HuH-7 (cell line): ENCODE data around the gene PGLYRP1.
A peak's percentile ranks its signal among the peaks of the same experiment; 100 is the strongest.

Experiments
- DNase-seq: peaks from one replicate; pipeline ENCODE4 v3.0.0; 2011; ENCODE audit warnings: low spot score

PGLYRP1 gene

GRCh38 chr19:46000491-46001246 lies 22.2 kb downstream of the PGLYRP1 start:
- no peak for DNase-seq

DNA sequence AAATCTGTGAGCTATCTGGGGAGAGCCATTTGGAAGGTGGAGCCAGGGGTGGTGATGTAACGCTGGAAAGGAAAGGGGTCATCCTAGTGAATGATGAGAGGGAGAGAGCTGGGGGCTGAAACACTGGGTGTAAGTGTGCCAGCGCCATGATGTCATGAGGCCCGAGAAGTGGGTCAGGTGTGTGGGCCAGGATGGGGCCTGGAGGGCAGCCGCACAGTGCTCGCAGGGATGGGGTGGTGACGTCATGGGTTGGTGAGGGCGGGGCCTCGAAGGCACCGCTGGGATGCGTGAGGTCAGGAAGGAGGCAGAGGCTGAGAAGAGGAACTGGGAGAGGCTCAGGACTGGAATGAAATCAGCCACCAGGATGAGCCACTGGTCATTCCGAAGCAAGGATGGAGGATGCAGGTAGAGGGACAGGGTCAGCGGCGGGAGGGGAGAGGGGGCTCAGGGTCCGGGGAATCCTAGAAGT lies 23.2 kb downstream of the PGLYRP1 start:
- no peak for DNase-seq

DNA sequence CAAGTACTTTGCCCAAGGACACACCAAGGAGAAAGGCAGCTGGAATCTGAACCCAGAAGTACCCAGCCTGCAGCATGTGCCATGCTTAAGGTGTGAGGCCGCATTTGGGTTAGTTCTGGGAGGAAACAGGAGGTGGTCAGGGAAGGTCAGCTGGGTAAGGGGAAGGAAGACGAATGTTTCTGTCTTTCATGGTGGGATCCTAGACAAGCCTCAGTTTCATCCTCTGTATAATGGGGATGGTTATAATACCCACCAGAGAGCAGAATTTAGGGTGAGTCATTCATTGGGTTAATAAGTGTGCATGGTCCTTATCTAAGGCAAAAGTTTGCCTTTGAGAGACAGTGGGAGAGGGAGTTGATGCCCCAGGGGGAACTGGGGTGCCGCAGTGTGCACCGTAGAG lies 24.0 kb downstream of the PGLYRP1 start:
- no peak for DNase-seq

DNA sequence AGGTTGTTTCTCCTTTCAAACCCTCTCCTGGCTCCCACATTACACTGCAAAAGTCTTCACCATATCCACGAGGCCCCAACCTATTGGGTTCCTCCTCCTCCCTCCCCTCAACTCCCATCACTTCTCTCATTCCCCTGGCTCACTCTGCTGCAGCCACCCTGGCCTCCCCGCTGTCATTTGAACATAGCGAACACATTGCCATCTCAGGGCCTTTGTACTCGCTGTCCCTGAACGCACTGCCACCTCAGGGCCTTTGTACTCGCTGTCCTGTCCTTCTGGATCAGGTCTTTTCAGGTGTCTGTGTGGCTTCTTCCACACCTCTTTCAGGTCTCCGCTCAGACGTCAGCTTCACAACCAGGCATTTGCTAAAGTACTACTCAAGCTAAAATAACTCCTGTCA lies 25.9 kb downstream of the PGLYRP1 start:
- DNase-seq, result no peak

- no peak for DNase-seq
Measured at GRCh38 chr19:45995715-45996385, 27.0 kb downstream of the PGLYRP1 start.

DNA sequence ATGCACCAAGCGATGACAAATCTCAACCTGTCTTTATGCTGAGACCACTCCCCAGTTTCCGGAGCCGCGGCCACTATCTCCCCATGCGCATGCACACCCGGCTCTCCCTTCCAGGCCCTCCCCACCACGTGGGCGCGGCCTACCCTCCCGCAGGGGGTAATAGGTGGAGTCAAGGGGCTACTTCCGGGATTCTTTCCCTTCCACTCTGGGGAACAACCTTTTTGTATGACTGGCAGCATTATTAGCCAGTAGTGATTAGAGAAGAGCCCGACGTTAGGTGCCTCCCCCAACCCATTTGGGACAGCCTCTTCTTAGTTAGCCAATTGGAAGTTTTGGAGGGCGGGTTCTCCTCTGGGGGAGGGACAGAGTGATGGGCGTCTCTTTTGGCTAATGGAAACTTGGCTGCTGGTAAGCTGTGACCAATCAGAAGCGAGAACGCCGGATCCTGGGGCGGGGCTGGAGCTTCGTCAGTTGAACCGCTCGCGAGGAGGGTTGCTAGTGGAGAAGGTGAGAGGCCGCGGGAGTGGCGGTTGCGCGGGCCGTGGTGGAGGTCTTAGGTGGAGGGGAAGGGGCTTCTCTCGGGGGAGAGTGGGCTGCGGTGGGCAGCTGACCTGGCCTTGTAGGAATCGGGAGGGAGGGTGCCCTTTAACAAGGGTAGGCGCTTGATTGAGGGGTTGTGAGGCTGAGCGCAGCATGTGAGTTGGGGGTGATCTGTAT lies 27.7 kb downstream of the PGLYRP1 start, which contains the start of gene CCDC61:
TSS of gene CCDC61 (plus strand) at position 470 of the 717 bp plus-strand sequence. CDS start 7,552 bp downstream, outside the sequence.
- peak; percentile 99 for DNase-seq

DNA sequence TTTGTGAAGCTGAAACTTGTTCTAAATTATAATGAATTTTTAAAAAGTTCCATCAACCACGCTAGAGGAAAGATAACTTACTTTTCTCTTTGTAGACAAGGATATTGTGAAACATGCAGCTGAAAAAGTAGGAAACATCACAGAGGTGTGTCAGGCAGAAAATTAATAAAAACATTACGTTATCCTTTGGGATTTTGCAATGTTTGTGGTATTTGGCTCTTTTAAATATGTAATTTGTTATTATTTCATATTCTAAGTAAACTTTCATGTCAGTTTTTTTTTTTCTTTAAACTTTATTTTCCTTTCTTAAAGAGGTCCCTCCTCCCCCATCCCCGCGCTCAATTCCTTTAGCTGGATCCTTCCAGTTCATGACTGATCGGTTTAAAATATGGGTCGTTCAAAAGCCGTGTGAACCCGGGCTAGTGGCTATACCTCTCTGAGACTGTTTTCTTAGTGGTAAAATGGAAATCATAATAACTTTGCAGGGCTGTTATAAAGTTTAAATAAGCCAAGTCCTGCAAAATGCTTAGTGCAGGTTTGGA lies 28.3 kb downstream of the PGLYRP1 start:
- no peak for DNase-seq

- no peak for DNase-seq
Measured at GRCh38 chr19:45990113-45990728, 32.6 kb downstream of the PGLYRP1 start.

DNA sequence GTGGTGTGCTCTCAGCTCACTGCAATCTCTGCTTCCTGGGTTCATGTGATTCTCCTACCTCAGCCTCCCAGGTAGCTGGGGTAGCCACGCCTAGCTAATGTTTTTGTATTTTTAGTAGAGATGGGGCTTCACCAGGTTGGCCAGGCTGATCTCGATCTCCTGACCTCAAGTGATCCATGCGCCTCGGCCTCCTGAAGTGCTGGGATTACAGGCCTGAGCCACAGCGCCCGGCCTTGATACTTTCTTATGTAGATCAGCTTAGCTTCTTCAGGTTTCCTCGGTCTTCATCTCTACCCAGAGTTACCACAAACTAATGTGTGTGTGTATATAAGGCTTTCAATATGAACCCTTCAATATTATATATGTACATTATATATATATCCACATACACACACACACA lies 37.5 kb downstream of the PGLYRP1 start:
- DNase-seq, result no peak

GRCh38 chr19:45981350-45981749 lies 41.5 kb downstream of the PGLYRP1 start:
- no peak for DNase-seq

DNA sequence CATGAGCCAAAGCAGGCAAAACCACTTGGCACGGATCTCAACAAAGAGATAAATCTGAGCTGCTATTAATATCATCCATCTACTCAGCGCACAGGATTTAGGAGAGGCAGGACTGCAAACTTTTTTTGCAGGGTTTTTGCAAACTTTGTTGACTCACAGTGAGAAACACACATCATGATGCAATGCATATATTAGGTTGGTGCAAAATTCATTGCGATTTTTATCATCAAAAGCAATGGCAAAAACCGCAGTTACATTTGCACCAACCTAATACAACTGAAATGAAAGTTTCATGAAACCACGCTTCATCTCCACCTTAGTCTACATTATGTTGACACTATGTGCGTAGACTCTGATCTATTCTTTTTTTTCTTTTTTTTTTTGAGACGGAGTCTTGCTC lies 44.7 kb downstream of the PGLYRP1 start:
- no peak for DNase-seq

GRCh38 chr19:45976178-45976577 lies 46.7 kb downstream of the PGLYRP1 start:
- DNase-seq, result no peak

DNA sequence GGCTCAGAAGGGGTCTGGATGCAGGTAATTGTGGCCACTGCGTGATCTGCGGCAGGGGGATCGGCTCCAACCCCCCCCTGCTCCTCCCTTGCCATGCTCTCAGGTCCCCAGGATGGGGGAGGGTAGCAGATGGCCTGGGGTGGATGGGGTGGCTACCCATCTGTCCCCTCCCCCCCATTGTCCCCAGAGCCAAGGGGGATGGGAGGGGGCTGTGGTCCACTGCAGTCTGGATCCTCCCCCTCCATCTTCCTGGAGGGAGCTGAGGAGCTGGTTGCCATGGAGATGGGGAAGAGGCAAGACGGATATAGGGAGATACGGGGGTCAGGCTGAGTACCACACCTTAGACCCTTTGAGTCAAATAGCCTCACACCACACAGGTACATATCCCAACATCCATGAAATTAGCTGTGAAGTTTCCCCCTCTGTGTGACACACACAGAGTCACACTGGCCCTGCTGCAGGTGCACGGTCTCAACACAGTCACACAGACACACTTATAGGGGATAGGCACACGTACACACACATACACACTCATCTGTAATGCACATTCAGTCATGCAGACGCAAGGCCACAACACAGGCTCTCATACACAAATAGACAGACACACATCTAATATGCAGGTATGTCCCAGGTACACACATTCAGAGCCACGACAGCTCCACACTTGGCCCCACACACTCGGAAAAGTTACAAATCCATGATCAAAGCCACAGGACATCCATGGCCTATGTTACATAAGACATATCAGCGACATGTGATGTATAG lies 47.4 kb downstream of the PGLYRP1 start:
- no peak for DNase-seq

DNA sequence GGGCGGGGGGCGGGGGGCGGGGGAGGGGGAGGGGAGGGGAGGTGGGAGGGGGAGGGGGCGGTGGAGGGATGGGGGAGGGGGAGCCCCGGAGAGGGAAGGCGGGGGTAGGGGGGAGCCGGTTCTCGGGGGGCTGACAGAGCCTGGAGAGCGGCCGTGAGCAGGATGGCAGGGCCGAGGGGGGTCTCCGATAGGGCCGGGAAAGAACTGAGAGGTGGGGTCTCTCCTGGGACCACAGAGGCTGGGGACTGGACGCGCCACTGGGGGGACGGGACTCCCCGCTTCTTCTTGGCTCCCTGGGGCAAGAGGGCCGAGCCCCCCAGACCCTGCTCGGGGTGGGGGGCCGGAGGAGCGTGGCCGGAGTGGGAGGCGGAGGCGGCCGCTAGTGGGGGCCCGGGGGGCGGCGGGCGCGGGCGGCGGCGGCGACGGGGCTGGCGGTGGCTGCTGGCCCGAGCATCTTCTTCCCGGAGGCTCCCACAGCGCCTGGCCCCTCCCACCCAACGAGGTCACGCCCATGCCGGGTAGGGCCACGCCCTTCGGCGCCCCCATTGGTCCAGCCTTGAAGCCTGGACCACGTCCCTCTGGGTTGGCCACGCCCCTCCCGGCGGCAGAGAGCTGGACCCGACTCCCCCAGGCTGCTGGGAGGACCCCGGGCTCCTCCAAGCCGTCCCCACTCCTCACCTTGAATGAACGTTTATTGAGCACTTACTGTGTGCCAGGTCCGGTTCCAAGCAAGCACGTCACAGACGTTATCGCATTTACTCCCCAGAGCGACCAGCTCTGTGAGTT lies 49.1 kb downstream of the PGLYRP1 start, which contains the start of gene NOVA2:
TSS of gene NOVA2 (minus strand) at position 313 of the 786 bp plus-strand sequence. CDS start 514 bp downstream, outside the sequence.
- peak; percentile 59 for DNase-seq

- no peak for DNase-seq
Measured at GRCh38 chr19:45972947-45973540, 49.8 kb downstream of the PGLYRP1 start.

DNA sequence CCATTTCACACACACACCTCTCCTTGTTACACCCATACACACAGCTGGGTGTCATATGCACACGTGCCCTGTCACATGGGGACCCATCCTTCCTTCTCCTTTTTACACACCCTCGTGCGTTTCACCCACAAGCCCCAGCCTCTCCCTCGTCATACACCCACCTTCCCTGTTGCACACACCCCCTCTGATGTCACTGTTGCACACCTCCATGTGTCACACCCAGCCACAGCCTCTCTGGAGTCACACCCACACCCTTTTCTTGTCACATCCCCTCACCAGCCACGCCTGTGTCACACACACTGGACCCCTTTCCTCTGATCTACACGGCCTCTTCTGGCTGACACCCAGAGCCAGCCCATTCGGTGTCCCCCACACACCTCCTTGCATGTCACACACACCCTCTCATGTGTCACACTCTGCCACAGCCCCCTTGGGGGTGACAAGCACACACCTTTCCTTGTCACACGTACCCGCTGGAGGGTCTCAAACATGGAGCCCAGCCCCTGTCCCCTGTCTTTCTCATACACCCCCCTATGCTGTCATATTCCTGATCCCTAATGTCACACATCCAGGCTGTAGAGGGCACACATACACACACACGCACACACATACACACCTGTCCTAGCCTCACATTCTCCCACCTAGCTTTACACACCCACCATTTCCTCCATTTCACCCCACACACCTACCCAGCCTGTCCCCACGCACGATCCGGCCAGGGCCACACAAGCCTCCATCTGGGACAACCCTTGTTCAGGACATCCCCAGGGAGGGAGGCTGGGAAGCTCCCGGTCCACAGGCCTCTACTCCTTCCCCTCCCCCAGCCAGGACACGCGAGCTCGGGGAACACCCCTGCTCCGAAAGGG lies 50.5 kb downstream of the PGLYRP1 start:
- DNase-seq, result no peak

DNA sequence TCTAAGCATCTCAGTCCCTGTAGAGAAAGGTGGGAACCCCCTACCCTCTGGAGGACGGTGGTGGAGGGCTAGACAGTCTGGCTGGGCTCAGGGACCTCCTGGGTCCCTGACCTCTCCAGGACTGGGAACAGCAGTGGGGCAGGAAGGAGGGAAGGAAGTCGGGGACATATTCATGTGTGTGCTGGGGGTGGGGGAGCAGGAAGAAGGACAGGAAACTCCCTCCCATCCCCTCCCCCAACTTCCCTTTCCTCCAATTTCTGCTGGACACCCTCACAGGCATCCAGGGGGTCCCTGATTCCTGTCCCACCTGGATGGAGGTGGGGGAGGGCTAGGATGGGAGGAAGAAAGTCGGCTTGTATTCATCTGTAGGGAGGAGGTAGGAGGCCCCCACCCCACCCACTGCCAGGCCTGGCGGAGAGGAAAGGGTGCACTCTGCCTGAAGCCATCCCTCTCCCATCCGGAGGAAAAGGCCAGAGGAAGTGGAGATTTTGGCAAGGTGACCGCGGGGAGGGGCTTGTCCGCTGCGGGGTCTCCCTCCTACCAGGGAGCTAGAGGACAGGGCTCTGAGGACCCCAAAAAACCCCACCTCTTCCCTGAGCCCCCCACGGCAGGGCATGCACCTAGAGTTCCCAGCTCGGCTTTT lies 51.5 kb downstream of the PGLYRP1 start:
- DNase-seq, result no peak

DNA sequence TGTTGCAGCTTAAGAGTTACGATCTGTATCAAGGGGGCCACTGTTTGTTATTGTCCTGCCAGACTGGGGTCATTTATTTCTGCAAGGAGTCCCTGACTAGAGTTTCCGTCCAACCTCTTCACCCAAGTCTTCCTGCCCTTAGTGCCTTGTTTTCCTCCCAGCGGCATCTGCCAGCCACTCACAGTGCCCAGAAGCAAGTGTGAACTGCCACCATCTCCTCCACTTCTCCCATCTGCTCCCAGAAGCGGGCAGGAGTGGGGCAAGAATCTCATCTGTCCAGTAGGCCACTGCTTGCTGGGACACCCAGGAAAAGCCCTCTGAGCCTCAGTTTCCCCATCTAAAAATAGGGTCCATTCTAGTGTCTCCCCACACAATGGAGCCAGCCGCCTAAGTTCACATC lies 53.2 kb downstream of the PGLYRP1 start:
- DNase-seq, result no peak
